PC-9 (cell line): ENCODE measurements around the gene TMEM174. TPM values are rescaled to one million over a fixed set of nuclear protein-coding genes. Genes with fewer than 3 reads are reported as not detected.

Experiments used
- BruUV-seq: library from RNA; stranded (reverse); fragments of 400-500 nt; replicated peaks from 2 replicates; lab custom pipeline; 2021; lab: Mats Ljungman, UMichigan
- CTCF ChIA-PET: fragments of 300-600 bp; sonication (Branson Sonifier 250); formaldehyde crosslinking; loops from one replicate; lab custom pipeline; 2022; ENCODE audit warnings: antibody characterized with exemption; lab: Charles Lee
- POLR2A ChIA-PET: fragments of 300-600 bp; sonication (Branson Sonifier 250); formaldehyde crosslinking; loops from one replicate; lab custom pipeline; 2022; ENCODE audit warnings: antibody characterized with exemption; ENCODE audit not compliant: unreplicated experiment; lab: Charles Lee
- DNase-seq, 2 experiments: peaks; one replicate each; pipeline versions ENCODE4 v3.0.0 to v3.0.0-alpha.2; 2015 to 2022; ENCODE audit warnings: mixed read lengths in 1 of 2
- H2AFZ ChIP-seq: fragments of 200-600 bp; sonication (generic); 2 replicates; pipeline ENCODE4 v1.8.1; 2017; ENCODE audit warnings: antibody characterized with exemption
- H3F3A ChIP-seq: fragments of 200-600 bp; sonication (generic); 2 replicates; pipeline ENCODE4 v1.8.1; 2017; ENCODE audit warnings: antibody characterized with exemption, mild to moderate bottlenecking, low read depth; ENCODE audit not compliant: insufficient read depth
- H3K27ac ChIP-seq: fragments of 200-600 bp; sonication (generic); 2 replicates; pipeline ENCODE4 v1.6.1; 2016; ENCODE audit warnings: mixed run types
- H3K27me3 ChIP-seq: fragments of 200-600 bp; sonication (generic); 2 replicates; pipeline ENCODE4 v1.6.1; 2016; ENCODE audit warnings: low read depth, mixed run types; ENCODE audit not compliant: insufficient read depth
- H3K36me3 ChIP-seq: fragments of 200-600 bp; sonication (generic); 2 replicates; pipeline ENCODE4 v1.6.1; 2016; ENCODE audit warnings: low read depth, mixed run types
- H3K4me1 ChIP-seq: fragments of 200-600 bp; sonication (generic); replicated peaks from 2 replicates; pipeline ENCODE4 v1.6.1; 2016; ENCODE audit warnings: mixed run types; ENCODE audit not compliant: insufficient read depth
- H3K4me2 ChIP-seq: fragments of 200-600 bp; sonication (generic); 2 replicates; pipeline ENCODE4 v1.6.1; 2017; ENCODE audit warnings: mixed run types
- H3K4me3 ChIP-seq: fragments of 200-600 bp; sonication (generic); 2 replicates; pipeline ENCODE4 v1.6.1; 2016; ENCODE audit warnings: mixed run types
- H3K79me2 ChIP-seq: fragments of 200-600 bp; sonication (generic); 2 replicates; pipeline ENCODE4 v1.6.1; 2017; ENCODE audit warnings: low read depth, mixed run types
- H3K9me2 ChIP-seq: fragments of 200-600 bp; sonication (generic); 2 replicates; pipeline ENCODE4 v1.8.1; 2017; ENCODE audit warnings: mild to moderate bottlenecking; ENCODE audit not compliant: insufficient read depth
- H3K9me3 ChIP-seq: fragments of 200-600 bp; sonication (generic); 2 replicates; pipeline ENCODE4 v1.8.1; 2016; ENCODE audit warnings: low read depth; ENCODE audit not compliant: insufficient read depth
- H4K20me1 ChIP-seq: fragments of 200-600 bp; sonication (generic); 2 replicates; pipeline ENCODE4 v1.8.1; 2017; ENCODE audit not compliant: insufficient read depth
- EZH2 ChIP-seq: fragments of 200-600 bp; sonication (generic); IDR thresholded peaks from 2 replicates; pipeline ENCODE4 v1.8.0; 2017; ENCODE audit warnings: antibody characterized with exemption, low read depth
- intact Hi-C: fragments of 100-400 bp; cut with micrococcal nuclease; formaldehyde crosslinking; loops from one replicate; pipeline ENCODE4 v1.10.0; 2022; ENCODE audit not compliant: unreplicated experiment
- total RNA-seq: library from RNA; stranded (reverse); gene quantifications from 2 replicates; pipeline ENCODE4 v1.2.3, GENCODE V29; 2021
- TF ChIP-seq, protein P1 (sequence below): fragments of 200-600 bp; sonication (generic); conservative IDR thresholded peaks from 2 replicates; pipeline ENCODE4 v1.6.1; 2017; ENCODE audit warnings: mixed run types, antibody characterized with exemption, mild to moderate bottlenecking, moderate library complexity

The TMEM174 gene
- total RNA-seq, 1 experiment from 2014 or later, result not detected

- H4K20me1 ChIP-seq, result no peaks in the 10 kb centered on the region
- no peak overlapping the region for H3K4me2 ChIP-seq
- H3F3A ChIP-seq, result no peaks in the 10 kb centered on the region
- H3K27ac ChIP-seq, result no peak overlapping the region
- no peaks in the 10 kb centered on the region for H3K4me1 ChIP-seq
- POLR2A ChIA-PET, result no interaction called here
- TF ChIP-seq, protein P1, sequence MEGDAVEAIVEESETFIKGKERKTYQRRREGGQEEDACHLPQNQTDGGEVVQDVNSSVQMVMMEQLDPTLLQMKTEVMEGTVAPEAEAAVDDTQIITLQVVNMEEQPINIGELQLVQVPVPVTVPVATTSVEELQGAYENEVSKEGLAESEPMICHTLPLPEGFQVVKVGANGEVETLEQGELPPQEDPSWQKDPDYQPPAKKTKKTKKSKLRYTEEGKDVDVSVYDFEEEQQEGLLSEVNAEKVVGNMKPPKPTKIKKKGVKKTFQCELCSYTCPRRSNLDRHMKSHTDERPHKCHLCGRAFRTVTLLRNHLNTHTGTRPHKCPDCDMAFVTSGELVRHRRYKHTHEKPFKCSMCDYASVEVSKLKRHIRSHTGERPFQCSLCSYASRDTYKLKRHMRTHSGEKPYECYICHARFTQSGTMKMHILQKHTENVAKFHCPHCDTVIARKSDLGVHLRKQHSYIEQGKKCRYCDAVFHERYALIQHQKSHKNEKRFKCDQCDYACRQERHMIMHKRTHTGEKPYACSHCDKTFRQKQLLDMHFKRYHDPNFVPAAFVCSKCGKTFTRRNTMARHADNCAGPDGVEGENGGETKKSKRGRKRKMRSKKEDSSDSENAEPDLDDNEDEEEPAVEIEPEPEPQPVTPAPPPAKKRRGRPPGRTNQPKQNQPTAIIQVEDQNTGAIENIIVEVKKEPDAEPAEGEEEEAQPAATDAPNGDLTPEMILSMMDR, result no peak
- no peak for TF ChIP-seq EZH2
- H3K9me3 ChIP-seq, result no peaks in the 10 kb centered on the region
- H3K79me2 ChIP-seq, result no peaks in the 10 kb centered on the region
- intact Hi-C loops, result no loop called here
- H3K27me3 ChIP-seq, result no peaks in the 10 kb centered on the region
- DNase-seq, result no peak
- CTCF ChIA-PET, result no interaction called here
- no peak overlapping the region for H2AFZ ChIP-seq
- no peaks in the 10 kb centered on the region for H3K9me2 ChIP-seq
- no TSS peak for BruUV-seq
- no peaks in the 10 kb centered on the region for H3K36me3 ChIP-seq
- no peak overlapping the region for H3K4me3 ChIP-seq
These were observed 14.7 kb upstream of the TMEM174 start for GRCh38 chr5:73158313-73158712.

DNA sequence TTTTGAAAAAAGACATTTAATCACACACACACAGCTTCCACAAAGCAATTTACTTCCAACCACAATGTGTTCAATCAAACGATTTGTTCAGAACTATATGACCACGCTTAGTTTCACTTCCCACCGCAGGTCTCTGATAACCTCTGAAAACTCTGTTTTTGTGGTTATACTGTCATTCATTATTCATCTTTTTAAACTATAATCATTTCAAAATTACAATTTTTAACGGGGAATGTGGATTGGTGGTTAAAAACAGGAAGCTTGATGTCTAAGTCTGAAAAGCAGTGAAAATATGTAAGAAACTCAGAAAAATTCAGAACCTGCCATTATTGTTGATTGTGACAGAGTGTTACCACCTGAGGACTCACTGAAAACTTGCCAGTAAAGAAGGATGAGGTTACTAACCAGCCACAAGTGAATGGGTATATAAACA lies 12.7 kb upstream of the TMEM174 start:
- Histone ChIP-seq H3K4me2 (no peak overlapping the region), H3F3A (no peaks in the 10 kb centered on the region), H3K4me1 (no peaks in the 10 kb centered on the region), H3K27me3 (no peaks in the 10 kb centered on the region), H4K20me1 (no peaks in the 10 kb centered on the region), H2AFZ (0 out of 2 replicates have a peak overlapping the region, but pooled peaks have one; percentile 17), H3K9me3 (no peaks in the 10 kb centered on the region), H3K79me2 (no peaks in the 10 kb centered on the region), H3K9me2 (no peaks in the 10 kb centered on the region), H3K36me3 (no peaks in the 10 kb centered on the region), H3K4me3 (no peak overlapping the region), H3K27ac (no peak overlapping the region)
- CTCF ChIA-PET, result no interaction called here
- intact Hi-C loops, result no loop called here
- BruUV-seq, result no TSS peak
- TF ChIP-seq EZH2, result no peak
- TF ChIP-seq, protein P1, result no peak
- DNase-seq, result no peak
- POLR2A ChIA-PET, result no interaction called here

- DNase-seq, result no peak
- BruUV-seq, result no TSS peak
- CTCF ChIA-PET, result no interaction called here
These were observed 2.5 kb upstream of the TMEM174 start for GRCh38 chr5:73170522-73170921.

More at GRCh38 chr5:73170522-73170921, 2.5 kb upstream of the TMEM174 start:
- H3K27me3 ChIP-seq, result no peaks in the 10 kb centered on the region
- no peaks in the 10 kb centered on the region for H3F3A ChIP-seq
- no peak overlapping the region for H3K27ac ChIP-seq
- no peak overlapping the region for H2AFZ ChIP-seq
- intact Hi-C loops, result no loop called here
- H3K9me3 ChIP-seq, result no peaks in the 10 kb centered on the region
- H3K4me1 ChIP-seq, result peaks cover 6% of the 10 kb centered on the region; the same call in 1 of the 2 replicates
- TF ChIP-seq EZH2, result no peak
- TF ChIP-seq, protein P1, result peak; percentile 51; the same call in 1 of the 2 replicates
- POLR2A ChIA-PET, result interaction anchor here (0.7 kb wide), 1 partner anchor 413 kb away, joined by 3 read pairs; no protein-coding TSS in a partner anchor
- H3K4me3 ChIP-seq, result no peak overlapping the region
- no peaks in the 10 kb centered on the region for H3K9me2 ChIP-seq
- no peak overlapping the region for H3K4me2 ChIP-seq
- H3K79me2 ChIP-seq, result no peaks in the 10 kb centered on the region
- H3K36me3 ChIP-seq, result no peaks in the 10 kb centered on the region
- H4K20me1 ChIP-seq, result no peaks in the 10 kb centered on the region
